IPS-15b (cell line): ENCODE data around the gene PSEN1.
"Not testable (repeated sequence)": the region's sequence is repeated elsewhere in the genome, so short reads cannot be mapped to it uniquely, and the experiment has no call there.

Source experiments
- H3K27me3 ChIP-seq: one replicate; pipeline ENCODE4 v1.6.1; 2013; ENCODE audit warnings: low read length; ENCODE audit not compliant: control insufficient read depth, insufficient read depth
- H3K36me3 ChIP-seq: one replicate; pipeline ENCODE4 v1.6.1; 2013; ENCODE audit warnings: low read length; ENCODE audit not compliant: control insufficient read depth, insufficient read depth
- H3K4me1 ChIP-seq: one replicate; pipeline ENCODE4 v1.6.1; 2013; ENCODE audit warnings: mild to moderate bottlenecking, low read length; ENCODE audit not compliant: control insufficient read depth, insufficient read depth
- H3K4me3 ChIP-seq: one replicate; pipeline ENCODE4 v1.5.1; 2013; ENCODE audit warnings: low read depth, low read length
- H3K9ac ChIP-seq: one replicate; pipeline ENCODE4 v1.6.1; 2013; ENCODE audit warnings: low read depth, mild to moderate bottlenecking, low read length
- H3K9me3 ChIP-seq: one replicate; pipeline ENCODE4 v1.6.1; 2013; ENCODE audit warnings: mild to moderate bottlenecking, low read length; ENCODE audit not compliant: control insufficient read depth, insufficient read depth

The PSEN1 gene

DNA sequence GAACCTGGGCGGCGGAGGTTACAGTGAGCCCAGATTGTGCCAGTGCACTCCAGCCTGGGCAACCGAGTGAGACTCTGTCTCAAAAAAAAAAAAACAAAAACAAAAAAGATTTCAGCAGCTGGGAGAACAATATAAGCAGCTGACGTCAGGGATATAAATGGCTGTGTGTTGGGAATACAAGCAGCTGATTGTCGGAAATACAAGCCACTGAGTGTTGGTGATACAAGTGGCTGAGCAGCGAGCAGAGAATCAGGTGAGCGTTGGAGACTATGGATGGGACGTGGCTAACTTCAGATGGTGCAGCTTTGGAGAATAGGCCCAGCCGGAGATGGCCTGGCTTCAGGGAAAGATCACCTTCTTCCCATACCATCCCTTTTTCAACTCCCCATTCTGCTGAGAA lies 32.0 kb downstream of the PSEN1 start:
- H3K36me3 ChIP-seq: peaks cover 12% of the 10 kb centered on the region

DNA sequence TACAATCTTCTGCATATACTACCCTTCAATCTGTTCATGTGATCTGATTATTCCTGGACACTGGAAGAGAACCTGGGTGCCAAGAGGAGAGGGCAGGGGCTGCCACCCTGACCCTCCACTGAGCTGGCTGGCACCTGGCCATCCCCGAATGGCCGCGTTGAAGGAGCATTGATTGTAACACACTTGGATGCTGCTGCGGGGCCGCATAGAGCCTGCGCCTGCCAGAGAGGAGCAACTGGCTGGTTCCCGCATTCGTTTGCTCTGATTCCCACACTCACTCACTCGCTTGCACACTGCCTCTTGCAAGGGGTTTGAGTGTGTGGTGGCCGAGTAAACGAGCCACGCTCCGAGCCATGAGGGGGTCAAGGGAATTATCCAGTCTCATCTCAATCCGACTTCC lies 32.4 kb downstream of the PSEN1 start:
- no peak overlapping the region for H3K4me3 ChIP-seq
- H3K4me1 ChIP-seq: peaks cover 12% of the 10 kb centered on the region
- peaks cover 12% of the 10 kb centered on the region for H3K36me3 ChIP-seq
- H3K27me3 ChIP-seq: no peaks in the 10 kb centered on the region
- no peaks in the 10 kb centered on the region for H3K9me3 ChIP-seq
- H3K9ac ChIP-seq: no peak overlapping the region

More for the DNA sequence above, 32.0 kb downstream of the PSEN1 start:
- Histone ChIP-seq H3K4me3 (no peak overlapping the region), H3K9me3 (no peaks in the 10 kb centered on the region), H3K4me1 (peaks cover 12% of the 10 kb centered on the region), H3K27me3 (no peaks in the 10 kb centered on the region), H3K9ac (no peak overlapping the region)

DNA sequence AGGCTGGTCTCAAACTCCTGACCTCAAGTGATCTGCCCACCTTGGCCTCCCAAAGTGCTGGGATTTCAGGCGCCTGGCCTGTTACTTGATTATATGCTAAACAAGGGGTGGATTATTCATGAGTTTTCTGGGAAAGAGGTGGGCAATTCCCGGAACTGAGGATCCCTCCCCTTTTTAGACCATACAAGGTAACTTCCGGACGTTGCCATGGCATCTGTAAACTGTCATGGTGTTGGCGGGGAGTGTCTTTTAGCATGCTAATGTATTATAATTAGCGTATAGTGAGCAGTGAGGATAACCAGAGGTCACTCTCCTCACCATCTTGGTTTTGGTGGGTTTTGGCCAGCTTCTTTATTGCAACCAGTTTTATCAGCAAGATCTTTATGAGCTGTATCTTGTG lies 33.5 kb downstream of the PSEN1 start:
- peaks cover 12% of the 10 kb centered on the region for H3K36me3 ChIP-seq

DNA sequence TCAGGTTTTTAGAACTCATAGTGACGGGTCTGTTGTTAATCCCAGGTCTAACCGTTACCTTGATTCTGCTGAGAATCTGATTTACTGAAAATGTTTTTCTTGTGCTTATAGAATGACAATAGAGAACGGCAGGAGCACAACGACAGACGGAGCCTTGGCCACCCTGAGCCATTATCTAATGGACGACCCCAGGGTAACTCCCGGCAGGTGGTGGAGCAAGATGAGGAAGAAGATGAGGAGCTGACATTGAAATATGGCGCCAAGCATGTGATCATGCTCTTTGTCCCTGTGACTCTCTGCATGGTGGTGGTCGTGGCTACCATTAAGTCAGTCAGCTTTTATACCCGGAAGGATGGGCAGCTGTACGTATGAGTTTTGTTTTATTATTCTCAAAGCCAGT lies 34.4 kb downstream of the PSEN1 start:
- Histone ChIP-seq H3K4me1 (peaks cover 12% of the 10 kb centered on the region), H3K9me3 (no peaks in the 10 kb centered on the region), H3K36me3 (peaks cover 12% of the 10 kb centered on the region), H3K27me3 (no peaks in the 10 kb centered on the region), H3K4me3 (no peak overlapping the region), H3K9ac (no peak overlapping the region)

More for the DNA sequence above, 33.5 kb downstream of the PSEN1 start:
- not testable (repeated sequence) for H3K27me3 ChIP-seq, H3K4me3 ChIP-seq, H3K9me3 ChIP-seq, H3K9ac ChIP-seq
- peaks cover 12% of the 10 kb centered on the region for H3K4me1 ChIP-seq

DNA sequence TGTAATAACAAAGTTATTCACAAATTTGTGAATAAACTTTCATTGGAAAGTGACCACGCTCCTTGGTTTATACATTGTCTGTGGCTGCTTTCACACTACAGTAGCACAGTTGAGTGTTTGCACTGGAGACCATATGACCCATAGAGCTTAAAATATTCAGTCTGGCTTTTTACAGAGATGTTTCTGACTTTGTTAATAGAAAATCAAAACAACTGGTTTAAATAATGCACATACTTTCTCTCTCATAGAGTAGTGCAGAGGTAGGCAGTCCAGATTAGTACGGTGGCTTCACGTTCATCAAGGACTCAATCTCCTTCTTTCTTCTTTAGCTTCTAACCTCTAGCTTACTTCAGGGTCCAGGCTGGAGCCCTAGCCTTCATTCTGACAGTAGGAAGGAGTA lies 36.2 kb downstream of the PSEN1 start:
- no peak overlapping the region for H3K9ac ChIP-seq
- H3K9me3 ChIP-seq: no peaks in the 10 kb centered on the region
- H3K4me1 ChIP-seq: peaks cover 12% of the 10 kb centered on the region
- no peak overlapping the region for H3K4me3 ChIP-seq
- no peaks in the 10 kb centered on the region for H3K27me3 ChIP-seq
- H3K36me3 ChIP-seq: peaks cover 12% of the 10 kb centered on the region

DNA sequence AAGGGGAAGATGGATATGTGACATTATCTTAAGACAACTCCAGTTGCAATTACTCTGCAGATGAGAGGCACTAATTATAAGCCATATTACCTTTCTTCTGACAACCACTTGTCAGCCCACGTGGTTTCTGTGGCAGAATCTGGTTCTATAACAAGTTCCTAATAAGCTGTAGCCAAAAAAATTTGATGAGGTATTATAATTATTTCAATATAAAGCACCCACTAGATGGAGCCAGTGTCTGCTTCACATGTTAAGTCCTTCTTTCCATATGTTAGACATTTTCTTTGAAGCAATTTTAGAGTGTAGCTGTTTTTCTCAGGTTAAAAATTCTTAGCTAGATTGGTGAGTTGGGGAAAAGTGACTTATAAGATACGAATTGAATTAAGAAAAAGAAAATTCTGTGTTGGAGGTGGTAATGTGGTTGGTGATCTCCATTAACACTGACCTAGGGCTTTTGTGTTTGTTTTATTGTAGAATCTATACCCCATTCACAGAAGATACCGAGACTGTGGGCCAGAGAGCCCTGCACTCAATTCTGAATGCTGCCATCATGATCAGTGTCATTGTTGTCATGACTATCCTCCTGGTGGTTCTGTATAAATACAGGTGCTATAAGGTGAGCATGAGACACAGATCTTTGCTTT lies 36.9 kb downstream of the PSEN1 start:
- H3K9ac ChIP-seq: no peak overlapping the region
- no peak overlapping the region for H3K4me3 ChIP-seq
- no peaks in the 10 kb centered on the region for H3K9me3 ChIP-seq
- H3K36me3 ChIP-seq: peaks cover 12% of the 10 kb centered on the region
- peaks cover 12% of the 10 kb centered on the region for H3K4me1 ChIP-seq
- no peaks in the 10 kb centered on the region for H3K27me3 ChIP-seq

DNA sequence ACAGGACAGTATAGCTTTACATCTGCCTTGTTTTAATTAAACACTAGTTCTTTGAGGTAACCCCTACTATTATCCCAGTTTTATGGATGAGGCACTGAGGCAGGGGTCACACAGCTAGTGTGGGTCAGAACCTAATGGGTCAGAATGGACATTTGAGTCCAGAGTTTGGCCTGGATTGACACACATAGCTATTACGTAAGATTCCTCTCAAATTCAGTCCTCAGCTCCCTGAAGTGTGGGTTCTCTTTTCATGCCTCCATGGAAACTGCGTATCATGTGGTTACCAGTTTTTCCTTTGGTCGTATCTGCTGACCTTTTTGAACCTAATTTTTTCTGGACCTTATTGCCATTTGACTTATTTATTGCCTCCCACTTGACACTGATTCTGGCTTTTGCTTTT lies 40.4 kb downstream of the PSEN1 start:
- H3K9ac ChIP-seq: no peak overlapping the region
- H3K4me1 ChIP-seq: no peaks in the 10 kb centered on the region
- H3K4me3 ChIP-seq: no peak overlapping the region
- H3K36me3 ChIP-seq: peaks cover 3% of the 10 kb centered on the region
- H3K27me3 ChIP-seq: no peaks in the 10 kb centered on the region
- no peaks in the 10 kb centered on the region for H3K9me3 ChIP-seq

DNA sequence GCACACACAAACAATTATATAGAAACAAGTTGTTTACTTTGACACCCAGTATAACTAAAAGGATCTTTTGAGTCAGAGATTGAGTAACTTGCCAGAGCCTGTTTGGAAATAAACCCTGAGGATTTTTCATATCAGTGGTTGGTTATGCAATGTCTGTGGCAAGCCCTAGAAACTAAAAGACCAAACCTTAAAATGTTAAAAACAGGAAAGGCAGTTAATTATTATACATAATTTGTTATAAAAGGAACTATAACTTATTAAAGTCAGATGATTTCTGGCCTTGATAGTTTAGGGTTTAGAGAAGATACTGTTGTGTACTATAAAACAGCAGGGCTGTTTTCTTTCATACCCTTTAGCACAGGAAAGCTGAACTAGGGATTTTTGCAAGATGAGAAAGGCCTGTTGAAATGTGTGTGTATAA lies 44.1 kb downstream of the PSEN1 start:
- Histone ChIP-seq H3K36me3 (no peaks in the 10 kb centered on the region), H3K9ac (no peak overlapping the region), H3K4me3 (no peak overlapping the region), H3K9me3 (no peaks in the 10 kb centered on the region), H3K4me1 (no peaks in the 10 kb centered on the region), H3K27me3 (no peaks in the 10 kb centered on the region)

DNA sequence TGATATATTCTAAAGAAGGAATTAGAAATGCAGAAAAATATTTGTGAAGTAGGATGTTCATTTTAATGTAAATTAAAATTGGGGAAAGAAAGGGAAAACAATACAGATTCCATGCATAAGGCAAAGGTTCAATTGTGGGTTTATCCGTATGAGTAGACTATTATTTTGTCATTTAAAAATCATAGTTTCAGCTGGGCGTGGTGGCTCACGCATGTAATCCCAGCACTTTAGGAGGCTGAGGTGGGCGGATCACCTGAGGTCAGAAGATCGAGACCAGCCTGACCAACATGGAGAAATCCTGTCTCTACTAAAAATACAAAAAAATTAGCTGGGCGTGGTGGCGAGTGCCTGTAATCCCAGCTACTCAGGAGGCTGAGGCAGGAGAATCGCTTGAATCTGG lies 44.7 kb downstream of the PSEN1 start:
- H3K9me3 ChIP-seq, H3K4me3 ChIP-seq, H3K9ac ChIP-seq: not testable (repeated sequence)

DNA sequence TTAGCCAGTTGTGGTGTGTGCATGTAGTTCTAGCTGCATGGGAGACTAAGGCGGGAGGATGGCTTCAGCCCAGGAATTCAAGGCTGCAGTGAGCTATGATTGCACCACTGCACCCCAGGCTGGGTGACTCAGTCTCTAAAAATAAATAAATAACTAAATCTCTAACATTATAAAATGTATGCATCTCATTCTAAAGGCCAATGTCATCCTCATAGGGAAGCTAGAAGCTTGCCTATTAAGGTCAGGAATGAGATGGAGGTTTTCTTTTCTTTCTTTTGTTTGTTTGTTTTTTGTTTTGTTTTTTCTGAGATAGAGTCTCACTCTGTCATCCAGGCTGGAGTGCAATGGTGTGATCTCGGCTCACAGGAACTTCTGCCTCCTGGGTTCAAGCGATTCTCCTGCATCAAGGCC lies 52.2 kb downstream of the PSEN1 start:
- Histone ChIP-seq H3K27me3 (no peaks in the 10 kb centered on the region), H3K36me3 (peaks cover 17% of the 10 kb centered on the region), H3K4me3 (no peak overlapping the region), H3K4me1 (no peaks in the 10 kb centered on the region), H3K9ac (no peak overlapping the region), H3K9me3 (no peaks in the 10 kb centered on the region)

More for the DNA sequence above, 44.7 kb downstream of the PSEN1 start:
- H3K27me3 ChIP-seq, H3K36me3 ChIP-seq, H3K4me1 ChIP-seq: not testable (repeated sequence)

DNA sequence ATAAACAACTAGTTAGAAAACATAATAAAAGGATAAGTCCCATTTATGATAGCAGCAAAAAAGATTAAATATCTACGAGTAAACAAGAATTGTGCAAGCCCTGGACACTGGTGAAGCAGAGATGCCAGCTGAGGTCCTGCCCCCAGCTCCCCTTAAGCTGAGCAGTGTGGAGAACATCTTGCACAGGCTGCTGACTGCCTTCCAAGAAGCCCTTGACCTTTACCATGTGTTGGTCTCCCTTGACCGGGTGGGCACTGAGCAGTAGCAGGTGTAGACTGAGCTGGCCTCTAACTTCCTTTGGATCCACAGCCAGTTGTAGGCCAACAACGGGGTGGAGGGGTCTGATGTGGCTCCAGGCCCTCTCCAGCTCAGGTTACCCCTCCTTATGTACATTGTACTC lies 53.3 kb downstream of the PSEN1 start:
- H3K4me3 ChIP-seq: no peak overlapping the region
- H3K4me1 ChIP-seq: no peaks in the 10 kb centered on the region
- H3K9ac ChIP-seq: no peak overlapping the region
- H3K9me3 ChIP-seq: no peaks in the 10 kb centered on the region
- H3K36me3 ChIP-seq: peaks cover 17% of the 10 kb centered on the region
- no peaks in the 10 kb centered on the region for H3K27me3 ChIP-seq

DNA sequence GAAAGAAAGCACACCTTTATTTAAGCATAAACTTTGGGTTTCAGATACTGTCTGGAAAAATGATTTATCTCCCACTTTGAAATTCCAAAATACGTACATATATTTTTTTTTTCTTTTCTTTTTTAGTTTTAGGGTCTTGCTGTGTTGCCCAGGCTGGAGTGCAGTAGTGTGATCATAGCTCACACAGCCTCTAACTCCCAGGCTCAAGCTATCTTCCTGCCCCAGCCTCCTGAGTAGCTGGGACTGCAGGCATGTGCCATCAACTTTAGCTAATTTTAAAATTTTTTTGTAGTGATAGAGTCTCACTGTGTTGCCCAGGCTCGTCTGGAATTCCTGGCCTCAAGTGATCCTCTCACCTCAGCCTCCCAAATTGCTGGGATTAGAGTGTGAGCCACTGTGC lies 55.1 kb downstream of the PSEN1 start:
- peaks cover 17% of the 10 kb centered on the region for H3K36me3 ChIP-seq
- H3K9me3 ChIP-seq: no peaks in the 10 kb centered on the region
- no peak overlapping the region for H3K9ac ChIP-seq
- no peaks in the 10 kb centered on the region for H3K4me1 ChIP-seq
- H3K4me3 ChIP-seq: no peak overlapping the region
- no peaks in the 10 kb centered on the region for H3K27me3 ChIP-seq
